Gastrocnemius medialis (tissue), 4 donors: ENCODE data around the gene OR5M11.

ENCODE experiments used
- CTCF ChIP-seq, 5 experiments: fragments of 450-650 bp in 3 of 5; fragments of 200-600 bp in 2 of 5; sonication (generic) in 2 of 5; IDR thresholded peaks in 4 of 5; conservative IDR thresholded peaks in 1 of 5; 1 replicate in 4 of 5; 2 replicates in 1 of 5; pipeline ENCODE4 v1.5.1; 2016 to 2019; ENCODE audit warnings: antibody characterized with exemption in 5 of 5, mild to moderate bottlenecking in 3 of 5, moderate library complexity in 3 of 5
- POLR2A ChIP-seq, 2 donors: fragments of 450-650 bp; IDR thresholded peaks; one replicate each; pipeline ENCODE4 v1.6.1; 2017; ENCODE audit warnings: antibody characterized with exemption in 2 of 2, mild to moderate bottlenecking in 2 of 2, moderate library complexity in 2 of 2

- TF ChIP-seq CTCF (IDR thresholded peaks at IDR 0.05 in 4 of 5, conservative IDR thresholded peaks at IDR 0.05 in 1 of 5) = no peak
- TF ChIP-seq POLR2A (IDR thresholded peaks at IDR 0.05) = no peak
Measured at GRCh38 chr11:56543157-56543556, at the start of gene OR5M11.
